Ovary (tissue), 3 donors: ENCODE results near the gene INPP5A.

Experiments used
- POLR2A ChIP-seq: fragments of 450-650 bp; IDR thresholded peaks from one replicate; pipeline ENCODE4 v1.6.1; 2017; ENCODE audit warnings: antibody characterized with exemption, mild to moderate bottlenecking, moderate library complexity
- TF ChIP-seq, protein P1 (sequence below), 3 donors: fragments of 450-650 bp in 2 of 3; fragments of 200-600 bp in 1 of 3; IDR thresholded peaks; one replicate each; pipeline versions ENCODE4 v1.5.1 to v1.8.0; 2016 to 2022; ENCODE audit warnings: antibody characterized with exemption in 3 of 3, mild to moderate bottlenecking in 1 of 3
- donor health status: DM: no; HTN: no; CAD: no.

DNA sequence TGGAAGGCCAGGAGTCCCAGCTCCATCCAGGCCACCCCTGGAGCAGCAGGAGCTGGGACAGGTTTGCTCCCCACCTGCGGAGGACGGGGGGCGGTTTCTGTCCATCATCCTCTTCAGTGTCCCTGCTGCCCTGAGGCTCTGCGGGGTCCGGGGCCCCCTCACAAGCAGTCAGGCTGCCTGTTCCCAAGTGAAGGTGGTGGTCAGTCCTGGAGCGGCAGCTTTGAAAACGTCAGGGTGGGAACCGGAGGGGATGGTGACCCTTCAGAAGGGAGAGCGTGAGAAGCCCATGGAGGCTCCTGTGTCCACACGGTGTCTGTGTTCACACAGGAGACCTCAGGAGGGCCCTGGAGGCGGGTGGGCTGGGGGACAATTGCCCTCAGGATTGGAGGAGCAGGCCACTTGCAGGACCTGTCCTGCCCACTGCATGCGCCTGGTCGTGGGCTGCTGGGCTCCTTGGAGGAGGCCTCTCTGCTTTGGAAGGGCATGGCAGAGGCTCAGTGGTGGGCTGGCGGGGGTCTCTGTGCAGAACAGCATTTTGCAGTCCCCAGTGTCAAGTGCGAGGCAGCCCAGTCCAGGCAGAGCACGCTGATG is 49.3 kb upstream of the INPP5A start:
- TF ChIP-seq, protein P1, sequence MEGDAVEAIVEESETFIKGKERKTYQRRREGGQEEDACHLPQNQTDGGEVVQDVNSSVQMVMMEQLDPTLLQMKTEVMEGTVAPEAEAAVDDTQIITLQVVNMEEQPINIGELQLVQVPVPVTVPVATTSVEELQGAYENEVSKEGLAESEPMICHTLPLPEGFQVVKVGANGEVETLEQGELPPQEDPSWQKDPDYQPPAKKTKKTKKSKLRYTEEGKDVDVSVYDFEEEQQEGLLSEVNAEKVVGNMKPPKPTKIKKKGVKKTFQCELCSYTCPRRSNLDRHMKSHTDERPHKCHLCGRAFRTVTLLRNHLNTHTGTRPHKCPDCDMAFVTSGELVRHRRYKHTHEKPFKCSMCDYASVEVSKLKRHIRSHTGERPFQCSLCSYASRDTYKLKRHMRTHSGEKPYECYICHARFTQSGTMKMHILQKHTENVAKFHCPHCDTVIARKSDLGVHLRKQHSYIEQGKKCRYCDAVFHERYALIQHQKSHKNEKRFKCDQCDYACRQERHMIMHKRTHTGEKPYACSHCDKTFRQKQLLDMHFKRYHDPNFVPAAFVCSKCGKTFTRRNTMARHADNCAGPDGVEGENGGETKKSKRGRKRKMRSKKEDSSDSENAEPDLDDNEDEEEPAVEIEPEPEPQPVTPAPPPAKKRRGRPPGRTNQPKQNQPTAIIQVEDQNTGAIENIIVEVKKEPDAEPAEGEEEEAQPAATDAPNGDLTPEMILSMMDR (IDR thresholded peaks at IDR 0.05) = no peak
- TF ChIP-seq POLR2A = no peak
